Measurements from ENCODE around the gene ABCC3. TPM values are rescaled to one million over a fixed set of nuclear protein-coding genes. Genes with fewer than 3 reads are reported as not detected.
A peak's percentile ranks its signal among the peaks of the same experiment; 100 is the strongest.

The ABCC3 gene
- total and polyA plus RNA-seq, 2 donors (not counting 1 experiment from before 2014, with no cell fraction given): 11.5 to 34.8 TPM

- no peak overlapping the region for H2AFZ ChIP-seq (ENCODE audit: low read length)
- H3K9ac ChIP-seq (ENCODE audit: insufficient read depth, low read length): no peak overlapping the region
- H3K27ac ChIP-seq (ENCODE audit: insufficient read depth, low read length): peak overlapping the region; percentile 13
- H4K20me1 ChIP-seq (ENCODE audit: control insufficient read depth, extremely low read depth, insufficient read depth, low read length): peaks cover 3% of the 10 kb centered on the region
- H3K4me2 ChIP-seq (ENCODE audit: extremely low read depth, insufficient read depth, low read length): no peak overlapping the region
- peaks cover 3% of the 10 kb centered on the region for H3K4me1 ChIP-seq (ENCODE audit: control insufficient read depth, extremely low read depth, insufficient read depth, low read length)
- H3K36me3 ChIP-seq (ENCODE audit: control insufficient read depth, insufficient read depth, low read length): no peaks in the 10 kb centered on the region
- H3K27me3 ChIP-seq (ENCODE audit: control insufficient read depth, insufficient read depth, low read length): no peaks in the 10 kb centered on the region
- peaks cover 95% of the 10 kb centered on the region for H3K79me2 ChIP-seq (ENCODE audit: control insufficient read depth, insufficient read depth, low read length)
- no peak overlapping the region for H3K4me3 ChIP-seq (replicated peaks in 1 of 4; ENCODE audit: control extremely low read depth in 1 of 4, insufficient read depth in 1 of 4, low read depth in 3 of 4, low read length in 4 of 4)
- no peak for DNase-seq (ENCODE audit: low read depth in 2 of 2)
- no peak for TF ChIP-seq EZH2 (IDR thresholded peaks at IDR 0.05; ENCODE audit: low read length, missing control alignments)
- no peak for TF ChIP-seq CTCF (conservative IDR thresholded peaks at IDR 0.05 in 1 of 2, IDR thresholded peaks at IDR 0.05 in 1 of 2; ENCODE audit: low read depth in 1 of 2, low read length in 2 of 2)
- no peaks in the 10 kb centered on the region for H3K9me3 ChIP-seq (ENCODE audit: control insufficient read depth, insufficient read depth, low read depth, low read length)
Observed at GRCh38 chr17:50731575-50732460, 97.1 kb downstream of the ABCC3 start.

DNA sequence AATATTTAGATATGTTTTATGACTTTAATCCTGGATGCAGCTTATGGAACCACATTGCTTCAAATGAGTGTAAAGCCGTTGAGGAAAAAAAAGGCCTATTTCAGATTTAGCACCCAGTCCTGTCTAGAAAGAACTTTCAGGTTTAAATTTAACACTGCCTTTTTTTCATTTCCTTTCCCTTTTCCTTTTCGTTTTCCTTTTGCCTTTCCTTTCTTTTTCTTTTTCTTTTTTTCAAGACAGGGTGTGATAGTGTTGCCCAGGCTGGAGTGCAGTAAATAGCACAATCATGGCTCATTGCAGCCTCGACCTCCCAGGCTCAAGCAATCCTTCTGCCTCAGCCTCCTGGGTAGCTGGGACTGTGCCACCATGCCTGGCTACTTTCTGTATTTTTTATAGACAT, 100.6 kb downstream of the ABCC3 start:
- no peak for TF ChIP-seq EZH2 (IDR thresholded peaks at IDR 0.05; ENCODE audit: low read length, missing control alignments)
- no peak for TF ChIP-seq CTCF (conservative IDR thresholded peaks at IDR 0.05 in 1 of 2, IDR thresholded peaks at IDR 0.05 in 1 of 2; ENCODE audit: low read depth in 1 of 2, low read length in 2 of 2)

GRCh38 chr17:50737118-50737698, 102.5 kb downstream of the ABCC3 start:
- no peak overlapping the region for H3K9ac ChIP-seq (ENCODE audit: insufficient read depth, low read length)
- H3K4me2 ChIP-seq (ENCODE audit: extremely low read depth, insufficient read depth, low read length): no peak overlapping the region
- peaks cover 2% of the 10 kb centered on the region for H4K20me1 ChIP-seq (ENCODE audit: control insufficient read depth, extremely low read depth, insufficient read depth, low read length)
- H3K27ac ChIP-seq (ENCODE audit: insufficient read depth, low read length): no peak overlapping the region
- no peaks in the 10 kb centered on the region for H3K4me1 ChIP-seq (ENCODE audit: control insufficient read depth, extremely low read depth, insufficient read depth, low read length)
- peaks cover 74% of the 10 kb centered on the region for H3K79me2 ChIP-seq (ENCODE audit: control insufficient read depth, insufficient read depth, low read length)
- H2AFZ ChIP-seq (ENCODE audit: low read length): no peak overlapping the region
- TF ChIP-seq CTCF (conservative IDR thresholded peaks at IDR 0.05 in 1 of 2, IDR thresholded peaks at IDR 0.05 in 1 of 2; ENCODE audit: low read depth in 1 of 2, low read length in 2 of 2) (no peak), EZH2 (IDR thresholded peaks at IDR 0.05; ENCODE audit: low read length, missing control alignments) (no peak)
- no peaks in the 10 kb centered on the region for H3K27me3 ChIP-seq (ENCODE audit: control insufficient read depth, insufficient read depth, low read length)
- H3K4me3 ChIP-seq (replicated peaks in 1 of 4; ENCODE audit: control extremely low read depth in 1 of 4, insufficient read depth in 1 of 4, low read depth in 3 of 4, low read length in 4 of 4): no peak overlapping the region
- H3K36me3 ChIP-seq (ENCODE audit: control insufficient read depth, insufficient read depth, low read length): peaks cover 4% of the 10 kb centered on the region
- H3K9me3 ChIP-seq (ENCODE audit: control insufficient read depth, insufficient read depth, low read depth, low read length): no peaks in the 10 kb centered on the region
- no peak for DNase-seq (ENCODE audit: low read depth in 2 of 2)

More for the DNA sequence above, 100.6 kb downstream of the ABCC3 start:
- Histone ChIP-seq H3K27ac (ENCODE audit: insufficient read depth, low read length) (no peak overlapping the region), H4K20me1 (ENCODE audit: control insufficient read depth, extremely low read depth, insufficient read depth, low read length) (peaks cover 4% of the 10 kb centered on the region), H3K79me2 (ENCODE audit: control insufficient read depth, insufficient read depth, low read length) (peaks cover 89% of the 10 kb centered on the region), H3K9me3 (ENCODE audit: control insufficient read depth, insufficient read depth, low read depth, low read length) (no peaks in the 10 kb centered on the region), H3K27me3 (ENCODE audit: control insufficient read depth, insufficient read depth, low read length) (no peaks in the 10 kb centered on the region), H3K9ac (ENCODE audit: insufficient read depth, low read length) (no peak overlapping the region), H3K4me1 (ENCODE audit: control insufficient read depth, extremely low read depth, insufficient read depth, low read length) (peaks cover under 1% of the 10 kb centered on the region), H3K4me2 (ENCODE audit: extremely low read depth, insufficient read depth, low read length) (no peak overlapping the region), H3K4me3 (replicated peaks in 1 of 4; ENCODE audit: control extremely low read depth in 1 of 4, insufficient read depth in 1 of 4, low read depth in 3 of 4, low read length in 4 of 4) (no peak overlapping the region), H2AFZ (ENCODE audit: low read length) (no peak overlapping the region), H3K36me3 (ENCODE audit: control insufficient read depth, insufficient read depth, low read length) (no peaks in the 10 kb centered on the region)
- DNase-seq (ENCODE audit: low read depth in 2 of 2): no peak
